K562 (cell line): Measurements from ENCODE around the gene CCDC148. TPM values are rescaled to one million over a fixed set of nuclear protein-coding genes. Genes with fewer than 3 reads are reported as not detected.
"Not testable (repeated sequence)": the region's sequence is repeated elsewhere in the genome, so short reads cannot be mapped to it uniquely, and the experiment has no call there.

Experiments
- ATAC-seq: fragments of 200-7000 bp; cut with Tn5 transposase; 3 replicates; pipeline ENCODE4 v1.9.1; 2020; ENCODE audit warnings: moderate library complexity
- BruUV-seq: library from RNA; stranded (reverse); fragments of 400-500 nt; replicated peaks from 2 replicates; lab custom pipeline; 2021; lab: Mats Ljungman, UMichigan
- CTCF ChIA-PET: fragments of 300-600 bp; formaldehyde crosslinking; extraction: SDS; loops from one replicate; lab custom pipeline; 2021; ENCODE audit warnings: low intra/inter-chr PET ratio; lab: Yijun Ruan, JAX
- POLR2A ChIA-PET: fragments of 300-600, 350-650 bp; sonication (Branson Sonifier 250); formaldehyde crosslinking; extraction: SDS; loops from one replicate; lab custom pipeline; 2021; ENCODE audit warnings: antibody characterized with exemption, inconsistent platforms; lab: Yijun Ruan, JAX
- DNase-seq, 4 experiments: peaks; one replicate each; pipeline versions ENCODE4 v3.0.0 to v3.0.0-alpha.2; 2011 to 2018; ENCODE audit warnings: low spot score in 3 of 4, mixed read lengths in 3 of 4; ENCODE audit errors: extremely low read depth in 1 of 4
- FAIRE-seq: peaks from 2 replicates; lab custom pipeline; 2011; peaks lifted over from hg19 to GRCh38; lab: Jason Lieb, UNC
- H2AFZ ChIP-seq: 2 replicates; pipeline ENCODE4 v1.6.0; 2011; ENCODE audit warnings: low read depth, low read length, control low read depth, inconsistent platforms
- H3K27ac ChIP-seq: fragments of 200-600 bp; 3 replicates; pipeline ENCODE4 v1.8.0; 2011; ENCODE audit warnings: low read depth, mild to moderate bottlenecking, control low read depth, inconsistent platforms, low read length, moderate library complexity, mixed read lengths; ENCODE audit errors: extremely low read depth
- H3K27me3 ChIP-seq, 2 experiments: fragments of 300-600 bp in 1 of 2; 2 replicates in 1 of 2; 3 replicates in 1 of 2; pipeline versions ENCODE4 v1.6.0 to v1.8.0; 2011; ENCODE audit warnings: inconsistent platforms in 2 of 2, low read length in 2 of 2, mild to moderate bottlenecking in 1 of 2, mixed read lengths in 1 of 2, moderate library complexity in 1 of 2; ENCODE audit not compliant: control insufficient read depth in 2 of 2, insufficient read depth in 2 of 2
- H3K36me3 ChIP-seq: fragments of 300-600 bp; 3 replicates; pipeline ENCODE4 v1.8.0; 2011; ENCODE audit warnings: mild to moderate bottlenecking, low read length, inconsistent platforms; ENCODE audit not compliant: control insufficient read depth, insufficient read depth
- H3K4me1 ChIP-seq, 2 experiments: fragments of 200-600 bp in 1 of 2; replicated peaks in 1 of 2; 2 replicates in 1 of 2; 3 replicates in 1 of 2; pipeline versions ENCODE4 v1.5.1 to v1.8.0; 2011; ENCODE audit warnings: inconsistent platforms in 2 of 2, low read length in 2 of 2, mild to moderate bottlenecking in 1 of 2, mixed read lengths in 1 of 2, moderate library complexity in 1 of 2; ENCODE audit not compliant: control insufficient read depth in 2 of 2, insufficient read depth in 2 of 2
- H3K4me2 ChIP-seq: 2 replicates; pipeline ENCODE4 v1.6.1; 2011; ENCODE audit warnings: low read length, control low read depth, inconsistent platforms, mixed read lengths; ENCODE audit not compliant: insufficient read depth
- H3K4me3 ChIP-seq: fragments of 200-600 bp; sonication (generic), shearing (Covaris generic); 2 replicates; pipeline ENCODE4 v1.5.1; 2016; ENCODE audit warnings: control low read depth, inconsistent platforms
- H3K79me2 ChIP-seq: fragments of 200-600 bp; 3 replicates; pipeline ENCODE4 v1.8.0; 2011; ENCODE audit warnings: low read length, inconsistent platforms; ENCODE audit not compliant: control insufficient read depth, insufficient read depth
- H3K9ac ChIP-seq, 2 experiments: 2 replicates each; pipeline versions ENCODE4 v1.6.0 to v1.6.1; 2011; ENCODE audit warnings: low read depth in 2 of 2, low read length in 2 of 2, control low read depth in 1 of 2, inconsistent platforms in 1 of 2, mild to moderate bottlenecking in 1 of 2, mixed read lengths in 1 of 2; ENCODE audit not compliant: insufficient read depth in 1 of 2
- H3K9me1 ChIP-seq: one replicate; pipeline ENCODE4 v1.6.0; 2011; ENCODE audit warnings: inconsistent platforms, mild to moderate bottlenecking, low read length, moderate library complexity; ENCODE audit not compliant: control insufficient read depth, insufficient read depth
- H3K9me3 ChIP-seq: replicated peaks from 2 replicates; pipeline ENCODE4 v1.5.1; 2011; ENCODE audit warnings: low read depth, low read length, inconsistent platforms; ENCODE audit not compliant: control insufficient read depth, insufficient read depth
- H4K20me1 ChIP-seq: replicated peaks from 2 replicates; pipeline ENCODE4 v1.6.1; 2011; ENCODE audit warnings: low read length, inconsistent platforms, mixed read lengths; ENCODE audit not compliant: control insufficient read depth, insufficient read depth
- AFF1 ChIP-seq, 2 experiments: fragments of 450-650 bp; IDR thresholded peaks; 2 replicates each; pipeline ENCODE4 v1.6.1; 2018; ENCODE audit warnings: mild to moderate bottlenecking in 2 of 2, low read depth in 1 of 2; ENCODE audit not compliant: partially characterized antibody in 2 of 2
- ZNF146 ChIP-seq: IDR thresholded peaks from one replicate; pipeline ENCODE4 v1.6.1; 2018; ENCODE audit warnings: missing compliant biosample characterization; ENCODE audit not compliant: unreplicated experiment
- WGBS: fragments of 100-300 bp; shearing (Covaris generic); methylation state at CpG from one replicate; pipeline ENCODE4 v1.1.6; 2016; ENCODE audit warnings: low coverage, mixed read lengths; ENCODE audit not compliant: insufficient coverage; ENCODE audit errors: missing lambda C conversion rate; 5-methylcytosine and 5-hydroxymethylcytosine counted together
- in situ Hi-C: fragments of 300-500 bp; cut with MboI; formaldehyde crosslinking; loops from 4 replicates; pipeline ENCODE4 v1.15.0; 2018; ENCODE audit warnings: inconsistent platforms, mixed read lengths
- intact Hi-C: fragments of 100-400 bp; cut with micrococcal nuclease; formaldehyde crosslinking; loops from 2 replicates; pipeline ENCODE4 v1.14.2; 2022
- polyA plus RNA-seq, 8 experiments: library from polyadenylated mRNA; depleted of rRNA in 4 of 8; stranded (reverse) in 5 of 8; unstranded in 3 of 8; fragments of >200 nt; fragmentation: Nextera tagmentation in 2 of 8; fragmentation: Illumina TruSeq in 1 of 8; extraction: Ambion mirVana in 2 of 8; extraction: Trizol in 1 of 8; gene quantifications; 2 replicates each; pipeline versions ENCODE4 v1.2.1 to v1.2.3, GENCODE V29; 2011 to 2014; ENCODE audit warnings: inconsistent platforms in 1 of 8, missing spikeins in 1 of 8
- total RNA-seq, 7 experiments: library from RNA; depleted of rRNA in 6 of 7; stranded (reverse); fragments of >200 nt in 6 of 7; fragmentation: Illumina TruSeq in 2 of 7; extraction: Trizol in 2 of 7; gene quantifications; 2 replicates each; pipeline versions ENCODE4 v1.2.1 to v1.2.3, GENCODE V29; 2011 to 2021; ENCODE audit warnings: low replicate concordance in 1 of 7

CCDC148 gene
- total and polyA plus RNA-seq, 9 of the 15 experiments (the other 6 are each of a cell fraction or from before 2014, with no cell fraction given): 0.10 to 1.4 (median 0.65) TPM

GRCh38 chr2:158473300-158473699 lies 16.7 kb upstream of the CCDC148 start:
- H3K4me1 ChIP-seq, BruUV-seq, DNase-seq, H2AFZ ChIP-seq, intact Hi-C loops, H3K9me1 ChIP-seq, H3K9me3 ChIP-seq, H3K4me3 ChIP-seq, H3K27me3 ChIP-seq, ATAC-seq, FAIRE-seq, H3K27ac ChIP-seq, H3K4me2 ChIP-seq, in situ Hi-C loops, H4K20me1 ChIP-seq, H3K9ac ChIP-seq, CTCF ChIA-PET: not testable (repeated sequence)
- H3K36me3 ChIP-seq: peaks cover 34% of the 10 kb centered on the region
- WGBS: 98% methylated on average over 3 of the region's 3 CpGs
- POLR2A ChIA-PET: interaction anchor here (0.8 to 1.0 kb wide), 2 partner anchors 12 to 210 kb away, joined by 3 read pairs; no protein-coding TSS in a partner anchor
- TF ChIP-seq ZNF146: peak; percentile 58
- peaks cover 39% of the 10 kb centered on the region for H3K79me2 ChIP-seq

GRCh38 chr2:158472829-158473228 lies 16.3 kb upstream of the CCDC148 start:
- H3K27ac ChIP-seq, in situ Hi-C loops, H3K9me1 ChIP-seq, H4K20me1 ChIP-seq, H2AFZ ChIP-seq, H3K27me3 ChIP-seq, CTCF ChIA-PET, H3K4me1 ChIP-seq, ATAC-seq, DNase-seq, FAIRE-seq, intact Hi-C loops, H3K9me3 ChIP-seq, H3K4me3 ChIP-seq, BruUV-seq, H3K4me2 ChIP-seq, H3K9ac ChIP-seq: not testable (repeated sequence)
- peak in 1 of 2 experiments; percentile 99 for TF ChIP-seq AFF1 (IDR thresholded peaks at IDR 0.05; ENCODE audit: low read depth in 1 of 2, partially characterized antibody in 2 of 2)
- peaks cover 42% of the 10 kb centered on the region for H3K79me2 ChIP-seq
- POLR2A ChIA-PET: interaction anchor here (0.8 kb wide), 1 partner anchor 210 kb away, joined by 3 read pairs; no protein-coding TSS in a partner anchor
- H3K36me3 ChIP-seq: peaks cover 34% of the 10 kb centered on the region
- WGBS: 88% methylated on average over 3 of the region's 3 CpGs
